Measurements from ENCODE around the gene LASP1. TPM values are rescaled to one million over a fixed set of nuclear protein-coding genes. Genes with fewer than 3 reads are reported as not detected.

The LASP1 gene
- total RNA-seq, 1 donor from 2014 or later = 87.4 TPM

DNA sequence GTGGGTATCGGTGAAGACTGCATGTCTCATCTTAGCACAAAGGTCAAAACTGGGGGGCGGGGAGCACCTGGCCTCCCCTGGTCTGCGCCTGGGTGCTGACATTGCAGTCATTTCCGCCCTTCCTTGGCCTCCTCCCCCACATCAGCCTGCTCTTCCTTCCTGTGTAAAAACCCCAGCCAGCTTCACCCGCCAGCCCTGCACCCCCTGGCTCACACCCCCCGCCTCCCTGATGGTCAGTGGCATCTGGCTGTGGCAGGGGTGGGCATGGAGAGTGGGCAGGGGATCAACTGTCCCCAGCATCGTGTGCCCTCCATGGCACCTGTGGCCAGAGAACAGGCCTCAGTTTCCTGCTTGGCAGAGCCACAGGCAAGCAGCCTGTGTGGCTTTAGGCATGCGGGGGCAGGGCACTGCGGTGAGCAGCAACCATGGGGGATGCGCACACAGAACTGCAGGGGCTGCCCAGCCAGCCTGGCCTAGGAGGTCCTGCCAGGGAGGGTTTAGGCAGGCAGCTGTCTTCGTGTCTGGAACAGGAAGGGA lies 29.0 kb downstream of the LASP1 start:
- no peak overlapping the region for H3K27ac Mint-ChIP-seq (ENCODE audit: unreplicated experiment)
- no peaks in the 10 kb centered on the region for H3K36me3 Mint-ChIP-seq (ENCODE audit: low read depth)

DNA sequence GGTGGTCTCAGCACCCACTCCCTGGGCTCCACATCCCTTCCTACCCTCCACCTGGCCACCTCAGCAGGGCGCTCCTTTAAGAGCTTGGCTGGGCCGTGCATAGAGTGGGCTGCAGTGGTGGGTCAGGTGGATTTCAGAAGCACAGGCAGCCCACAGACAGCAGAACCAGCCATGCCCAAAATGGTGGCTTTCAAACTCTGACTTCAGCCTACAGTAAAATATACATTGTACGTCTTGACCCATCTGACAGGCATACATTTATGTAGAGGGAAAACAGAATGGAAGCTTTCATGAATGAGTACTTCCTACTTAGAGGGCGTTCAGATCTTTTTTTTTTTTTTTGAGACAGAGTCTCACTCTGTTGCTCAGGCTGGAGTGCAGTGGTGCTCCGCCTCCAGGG lies 29.6 kb downstream of the LASP1 start:
- no peak for DNase-seq (ENCODE audit: low read depth, low spot score)
- Mint-ChIP-seq H3K27ac (ENCODE audit: unreplicated experiment) (no peak overlapping the region), H3K9me3 (no peaks in the 10 kb centered on the region), H3K27me3 (ENCODE audit: low read depth) (no peaks in the 10 kb centered on the region), H3K4me3 (peak overlapping the region; percentile 62), H3K4me1 (peaks cover 45% of the 10 kb centered on the region), H3K36me3 (ENCODE audit: low read depth) (peaks cover 3% of the 10 kb centered on the region)
- TF ChIP-seq, protein P1, sequence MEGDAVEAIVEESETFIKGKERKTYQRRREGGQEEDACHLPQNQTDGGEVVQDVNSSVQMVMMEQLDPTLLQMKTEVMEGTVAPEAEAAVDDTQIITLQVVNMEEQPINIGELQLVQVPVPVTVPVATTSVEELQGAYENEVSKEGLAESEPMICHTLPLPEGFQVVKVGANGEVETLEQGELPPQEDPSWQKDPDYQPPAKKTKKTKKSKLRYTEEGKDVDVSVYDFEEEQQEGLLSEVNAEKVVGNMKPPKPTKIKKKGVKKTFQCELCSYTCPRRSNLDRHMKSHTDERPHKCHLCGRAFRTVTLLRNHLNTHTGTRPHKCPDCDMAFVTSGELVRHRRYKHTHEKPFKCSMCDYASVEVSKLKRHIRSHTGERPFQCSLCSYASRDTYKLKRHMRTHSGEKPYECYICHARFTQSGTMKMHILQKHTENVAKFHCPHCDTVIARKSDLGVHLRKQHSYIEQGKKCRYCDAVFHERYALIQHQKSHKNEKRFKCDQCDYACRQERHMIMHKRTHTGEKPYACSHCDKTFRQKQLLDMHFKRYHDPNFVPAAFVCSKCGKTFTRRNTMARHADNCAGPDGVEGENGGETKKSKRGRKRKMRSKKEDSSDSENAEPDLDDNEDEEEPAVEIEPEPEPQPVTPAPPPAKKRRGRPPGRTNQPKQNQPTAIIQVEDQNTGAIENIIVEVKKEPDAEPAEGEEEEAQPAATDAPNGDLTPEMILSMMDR (conservative IDR thresholded peaks at IDR 0.05) = no peak

More for the DNA sequence above, 29.0 kb downstream of the LASP1 start:
- no peaks in the 10 kb centered on the region for H3K9me3 Mint-ChIP-seq
- no peak for DNase-seq (ENCODE audit: low read depth, low spot score)
- TF ChIP-seq, protein P1 (conservative IDR thresholded peaks at IDR 0.05) = no peak
- no peaks in the 10 kb centered on the region for H3K27me3 Mint-ChIP-seq (ENCODE audit: low read depth)
- H3K4me1 Mint-ChIP-seq = peaks cover 51% of the 10 kb centered on the region
- H3K4me3 Mint-ChIP-seq = no peak overlapping the region

DNA sequence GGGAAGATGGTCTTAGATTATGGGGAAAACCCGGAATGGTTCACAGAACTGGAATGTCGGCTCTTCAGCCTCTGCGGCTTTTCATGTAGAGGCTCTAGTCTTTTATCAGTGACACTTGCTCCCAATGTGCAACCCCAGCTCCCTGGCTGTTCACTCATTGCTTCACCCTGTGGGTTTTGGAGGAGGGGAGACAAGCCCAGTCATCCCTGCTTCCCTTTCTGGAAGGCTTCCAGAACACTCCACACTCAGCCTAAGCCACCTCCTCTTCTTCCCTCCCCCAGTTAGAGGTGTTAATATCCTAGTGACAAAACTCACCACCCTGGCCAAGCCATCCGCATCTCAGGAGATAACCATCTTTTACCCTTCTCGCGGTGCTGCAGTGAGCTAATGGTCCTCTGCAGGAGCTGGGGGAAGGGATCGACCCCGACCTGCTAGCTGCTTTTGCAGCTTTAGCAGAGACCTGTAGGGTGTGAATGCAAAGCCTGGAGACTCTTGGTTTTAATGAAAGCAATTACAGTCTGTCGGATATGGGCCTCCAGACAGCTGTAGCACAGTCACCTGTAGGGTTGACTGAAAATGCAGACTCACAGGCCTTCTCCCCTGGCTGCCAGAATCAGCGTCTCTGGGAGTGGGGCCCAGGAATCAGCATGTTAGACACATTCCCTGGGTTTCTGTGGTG lies 31.3 kb downstream of the LASP1 start:
- H3K27me3 Mint-ChIP-seq (ENCODE audit: low read depth) = no peaks in the 10 kb centered on the region
- H3K4me1 Mint-ChIP-seq = peaks cover 40% of the 10 kb centered on the region
- DNase-seq (ENCODE audit: low read depth, low spot score) = no peak
- peak overlapping the region; percentile 70 for H3K4me3 Mint-ChIP-seq
- peaks cover 3% of the 10 kb centered on the region for H3K36me3 Mint-ChIP-seq (ENCODE audit: low read depth)
- TF ChIP-seq, protein P1 (conservative IDR thresholded peaks at IDR 0.05) = no peak
- H3K27ac Mint-ChIP-seq (ENCODE audit: unreplicated experiment) = peak overlapping the region; percentile 54
- H3K9me3 Mint-ChIP-seq = no peaks in the 10 kb centered on the region

DNA sequence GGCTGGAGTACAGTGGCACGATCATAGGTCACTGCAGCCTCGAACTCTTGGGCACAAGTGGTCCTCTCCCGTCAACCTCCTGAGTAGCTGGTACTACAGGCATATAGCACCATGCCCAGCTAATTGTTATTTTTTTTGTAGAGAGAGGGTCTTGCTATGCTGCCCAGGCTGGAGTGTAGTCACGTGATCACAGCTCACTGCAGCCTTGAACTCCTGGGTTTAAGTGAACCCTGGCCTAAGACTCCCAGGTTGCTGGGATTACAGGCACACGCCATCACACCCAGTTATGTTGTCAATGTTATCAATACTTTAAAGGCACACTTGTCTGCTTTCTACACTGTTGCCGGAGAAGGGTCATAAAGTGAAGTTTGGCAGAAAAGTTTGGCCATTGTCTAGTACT lies 33.5 kb downstream of the LASP1 start:
- H3K36me3 Mint-ChIP-seq (ENCODE audit: low read depth) = peaks cover 3% of the 10 kb centered on the region
- H3K27me3 Mint-ChIP-seq (ENCODE audit: low read depth) = no peaks in the 10 kb centered on the region
- no peak overlapping the region for H3K27ac Mint-ChIP-seq (ENCODE audit: unreplicated experiment)
- DNase-seq (ENCODE audit: low read depth, low spot score) = no peak
- peaks cover 22% of the 10 kb centered on the region for H3K4me1 Mint-ChIP-seq
- TF ChIP-seq, protein P1 (conservative IDR thresholded peaks at IDR 0.05) = no peak
- no peaks in the 10 kb centered on the region for H3K9me3 Mint-ChIP-seq
- no peak overlapping the region for H3K4me3 Mint-ChIP-seq

DNA sequence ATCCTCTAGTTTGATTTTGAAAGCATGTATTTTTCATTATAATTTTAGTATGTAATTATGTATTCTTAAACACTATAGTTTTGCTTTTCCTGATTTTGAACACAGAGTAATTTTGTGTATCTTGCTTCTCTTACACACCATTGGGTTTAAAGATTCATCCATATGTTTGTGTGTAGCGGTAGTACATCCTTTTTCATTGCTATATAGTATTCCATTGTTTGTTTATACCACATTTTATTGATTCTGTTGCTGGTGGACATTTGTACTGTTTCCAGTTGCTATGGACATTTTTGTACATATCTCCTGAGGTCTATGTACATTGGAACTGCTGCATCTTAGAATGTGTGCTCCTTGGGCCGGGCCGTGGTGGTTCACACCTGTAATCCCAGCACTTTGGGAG lies 35.0 kb downstream of the LASP1 start:
- Mint-ChIP-seq H3K9me3 (no peaks in the 10 kb centered on the region), H3K27me3 (ENCODE audit: low read depth) (no peaks in the 10 kb centered on the region), H3K4me3 (no peak overlapping the region), H3K4me1 (peaks cover 10% of the 10 kb centered on the region), H3K36me3 (ENCODE audit: low read depth) (peaks cover 3% of the 10 kb centered on the region), H3K27ac (ENCODE audit: unreplicated experiment) (no peak overlapping the region)
- TF ChIP-seq, protein P1 (conservative IDR thresholded peaks at IDR 0.05) = no peak
- DNase-seq (ENCODE audit: low read depth, low spot score) = no peak

Measured in neural crest cell (in vitro differentiated cells).